HepG2 (cell line): ENCODE results near the gene NDUFS7. TPM values are rescaled to one million over a fixed set of nuclear protein-coding genes. Genes with fewer than 3 reads are reported as not detected.
A peak's percentile ranks its signal among the peaks of the same experiment; 100 is the strongest.

Experiments used
- ATF7 ChIP-seq, 2 experiments: fragments of 450-650 bp in 1 of 2; sonication (generic) in 1 of 2; formaldehyde crosslinking in 1 of 2; IDR thresholded peaks; 2 replicates each; pipeline versions ENCODE4 v1.4.0 to v1.6.1; 2016 to 2020; ENCODE audit warnings: antibody characterized with exemption in 1 of 2, mild to moderate bottlenecking in 1 of 2, missing genetic modification reagents in 1 of 2
- CENPT ChIP-seq: sonication (generic); formaldehyde crosslinking; IDR thresholded peaks from 2 replicates; pipeline ENCODE4 v1.8.0; 2022; ENCODE audit warnings: low read depth, mild to moderate bottlenecking, moderate library complexity, missing genetic modification reagents
- DZIP1 ChIP-seq: sonication (generic); formaldehyde crosslinking; IDR thresholded peaks from 2 replicates; pipeline ENCODE4 v1.5.0; 2020; ENCODE audit warnings: mild to moderate bottlenecking, missing genetic modification reagents
- FOXM1 ChIP-seq: sonication (generic); formaldehyde crosslinking; IDR thresholded peaks from 2 replicates; pipeline ENCODE4 v1.5.0; 2020; ENCODE audit warnings: missing genetic modification reagents
- HES4 ChIP-seq: sonication (generic); formaldehyde crosslinking; IDR thresholded peaks from 2 replicates; pipeline ENCODE4 v1.9.0; 2021; ENCODE audit warnings: mild to moderate bottlenecking, missing genetic modification reagents, borderline replicate concordance
- MED8 ChIP-seq: sonication (generic); formaldehyde crosslinking; IDR thresholded peaks from 2 replicates; pipeline ENCODE4 v1.8.1; 2023; ENCODE audit warnings: mild to moderate bottlenecking, missing genetic modification reagents; ENCODE audit not compliant: insufficient replicate concordance
- MLX ChIP-seq: IDR thresholded peaks from 2 replicates; pipeline ENCODE4 v1.6.1; 2016
- NFE2 ChIP-seq: sonication (generic); formaldehyde crosslinking; IDR thresholded peaks from 2 replicates; pipeline ENCODE4 v1.4.0; 2020; ENCODE audit warnings: missing genetic modification reagents
- NFRKB ChIP-seq: fragments of 450-650 bp; IDR thresholded peaks from 2 replicates; pipeline ENCODE4 v1.6.1; 2017
- NPAS2 ChIP-seq: sonication (generic); formaldehyde crosslinking; IDR thresholded peaks from 2 replicates; pipeline ENCODE4 v1.8.0; 2022; ENCODE audit warnings: mild to moderate bottlenecking, missing genetic modification reagents, borderline replicate concordance
- NR2C2 ChIP-seq: sonication (generic); formaldehyde crosslinking; IDR thresholded peaks from 2 replicates; pipeline ENCODE4 v1.4.0; 2020; ENCODE audit warnings: missing genetic modification reagents, mild to moderate bottlenecking, moderate library complexity, borderline replicate concordance
- PLRG1 ChIP-seq: fragments of 450-650 bp; conservative IDR thresholded peaks from 2 replicates; pipeline ENCODE4 v1.6.1; 2016
- RBM39 ChIP-seq: fragments of 200-400 bp; formaldehyde crosslinking; IDR thresholded peaks from one replicate; pipeline ENCODE4 v1.6.1; 2018; ENCODE audit warnings: antibody characterized with exemption, mild to moderate bottlenecking, low read depth, low read length; ENCODE audit not compliant: poor library complexity, severe bottlenecking
- SATB2 ChIP-seq: sonication (generic); formaldehyde crosslinking; IDR thresholded peaks from 2 replicates; pipeline ENCODE4 v1.5.0; 2020; ENCODE audit warnings: missing genetic modification reagents
- SIN3B ChIP-seq: fragments of 150-350 bp; IDR thresholded peaks from 2 replicates; pipeline ENCODE4 v1.6.1; 2014; ENCODE audit warnings: low read length
- SNAI1 ChIP-seq: sonication (generic); formaldehyde crosslinking; IDR thresholded peaks from 2 replicates; pipeline ENCODE4 v1.5.0; 2020; ENCODE audit warnings: mild to moderate bottlenecking, missing genetic modification reagents, borderline replicate concordance
- TMF1 ChIP-seq: sonication (generic); formaldehyde crosslinking; IDR thresholded peaks from 2 replicates; pipeline ENCODE4 v1.8.1; 2022; ENCODE audit warnings: low read depth, missing genetic modification reagents
- WIZ ChIP-seq: sonication (generic); formaldehyde crosslinking; IDR thresholded peaks from 2 replicates; pipeline ENCODE4 v1.5.1; 2020; ENCODE audit warnings: mild to moderate bottlenecking, missing genetic modification reagents
- ZBTB46 ChIP-seq: sonication (generic); formaldehyde crosslinking; IDR thresholded peaks from 2 replicates; pipeline ENCODE4 v1.4.0; 2020; ENCODE audit warnings: mild to moderate bottlenecking, missing genetic modification reagents, borderline replicate concordance
- ZC3H4 ChIP-seq: sonication (generic); formaldehyde crosslinking; IDR thresholded peaks from 2 replicates; pipeline ENCODE4 v1.4.0; 2020; ENCODE audit warnings: missing genetic modification reagents, borderline replicate concordance
- ZFAT ChIP-seq: sonication (generic); formaldehyde crosslinking; conservative IDR thresholded peaks from 2 replicates; pipeline ENCODE4 v1.8.1; 2023; ENCODE audit warnings: missing genetic modification reagents, inconsistent platforms
- ZIK1 ChIP-seq: sonication (generic); formaldehyde crosslinking; IDR thresholded peaks from 2 replicates; pipeline ENCODE4 v1.5.0; 2020; ENCODE audit warnings: mild to moderate bottlenecking, low read depth, missing genetic modification reagents, borderline replicate concordance
- ZNF160 ChIP-seq: sonication (generic); formaldehyde crosslinking; IDR thresholded peaks from 2 replicates; pipeline ENCODE4 v1.8.0; 2022; ENCODE audit warnings: mild to moderate bottlenecking, inconsistent platforms, missing genetic modification reagents
- ZNF333 ChIP-seq: sonication (generic); formaldehyde crosslinking; IDR thresholded peaks from 2 replicates; pipeline ENCODE4 v1.4.0; 2020; ENCODE audit warnings: mild to moderate bottlenecking, missing genetic modification reagents, borderline replicate concordance
- ZNF614 ChIP-seq: IDR thresholded peaks from 2 replicates; pipeline ENCODE4 v1.6.1; 2018; ENCODE audit warnings: missing biosample characterization, missing genetic modification reagents, inconsistent platforms, borderline replicate concordance
- ZNF616 ChIP-seq: sonication (generic); formaldehyde crosslinking; IDR thresholded peaks from 2 replicates; pipeline ENCODE4 v1.5.0; 2020; ENCODE audit warnings: low read depth, mild to moderate bottlenecking, missing genetic modification reagents
- ZNF775 ChIP-seq: sonication (generic); formaldehyde crosslinking; IDR thresholded peaks from 2 replicates; pipeline ENCODE4 v1.4.0; 2020; ENCODE audit warnings: missing genetic modification reagents, mild to moderate bottlenecking, moderate library complexity, borderline replicate concordance
- ZZZ3 ChIP-seq: sonication (generic); formaldehyde crosslinking; IDR thresholded peaks from 2 replicates; pipeline ENCODE4 v1.4.0; 2020; ENCODE audit warnings: missing genetic modification reagents, mild to moderate bottlenecking, borderline replicate concordance
- polyA plus RNA-seq, 8 experiments: library from polyadenylated mRNA; depleted of rRNA in 3 of 8; stranded (reverse) in 7 of 8; unstranded in 1 of 8; fragments of >200 nt; fragmentation: Illumina TruSeq in 4 of 8; extraction: Trizol in 4 of 8; gene quantifications; 2 replicates each; pipeline versions ENCODE4 v1.2.1 to v1.2.3, GENCODE V29; 2011 to 2016; ENCODE audit warnings: low read depth in 4 of 8, missing spikeins in 1 of 8, mixed read lengths in 1 of 8; ENCODE audit not compliant: insufficient read depth in 1 of 8
- total RNA-seq, 5 experiments: library from RNA; depleted of rRNA; stranded (reverse); fragments of >200 nt; fragmentation: Illumina TruSeq; extraction: Trizol; gene quantifications; 2 replicates each; pipeline ENCODE4 v1.2.3, GENCODE V29; 2016; ENCODE audit warnings: low read depth in 1 of 5

NDUFS7 gene
- total and polyA plus RNA-seq, 2 of the 13 experiments (the other 11 are each of a cell fraction or from before 2014, with no cell fraction given) = 34.3 to 66.9 TPM

DNA sequence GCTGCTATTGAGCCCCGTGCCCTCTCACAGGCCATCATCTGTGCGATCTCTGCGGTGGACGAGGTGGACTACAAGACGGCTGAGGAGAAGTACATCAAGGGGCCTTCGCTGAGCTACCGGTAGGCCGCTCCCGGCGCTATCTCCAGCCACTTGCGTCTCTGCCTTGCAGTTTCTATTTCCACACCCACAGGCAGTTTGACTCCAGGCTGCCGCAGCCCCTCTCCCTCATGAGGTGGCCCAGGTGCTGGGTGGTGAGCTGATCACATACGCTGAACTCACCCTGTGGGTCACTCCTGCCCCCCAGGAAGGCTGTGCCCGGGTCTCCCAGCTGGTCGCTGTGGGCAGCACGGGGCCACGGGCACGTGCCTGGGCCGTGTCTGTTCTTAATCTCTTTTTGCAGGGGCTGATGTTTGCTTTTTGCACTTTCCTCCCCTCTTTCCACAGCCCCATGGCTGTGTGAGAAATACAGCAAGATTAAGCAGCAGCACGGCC is 10.6 kb upstream of the NDUFS7 start (continued):
- TF ChIP-seq RBM39 (peak; percentile 26), ATF7 (IDR thresholded peaks at IDR 0.05) (no peak), ATF7 (CRISPR knock-in tag; IDR thresholded peaks at IDR 0.05) (no peak), MLX (CRISPR knock-in tag) (peak; percentile 91), SATB2 (CRISPR knock-in tag) (no peak), SNAI1 (CRISPR knock-in tag) (no peak), ZFAT (CRISPR knock-in tag) (no peak), NFRKB (no peak), ZNF614 (CRISPR knock-in tag) (no peak), ZNF160 (CRISPR knock-in tag) (no peak), ZBTB46 (CRISPR knock-in tag) (0 out of 2 replicates have a peak, but pooled peaks have one; percentile 92), ZNF333 (no peak), CENPT (CRISPR knock-in tag) (no peak), ZZZ3 (CRISPR knock-in tag) (no peak), SIN3B (no peak), PLRG1 (no peak), NR2C2 (CRISPR knock-in tag) (0 out of 2 replicates have a peak, but pooled peaks have one; percentile 26), ZNF616 (CRISPR knock-in tag) (peak; percentile 14; the same call in 1 of the 2 replicates), ZIK1 (CRISPR knock-in tag) (no peak), MED8 (CRISPR knock-in tag) (no peak), NFE2 (CRISPR knock-in tag) (no peak), TMF1 (no peak), DZIP1 (CRISPR knock-in tag) (no peak), WIZ (CRISPR knock-in tag) (no peak), FOXM1 (CRISPR knock-in tag) (no peak), NPAS2 (CRISPR knock-in tag) (no peak), HES4 (CRISPR knock-in tag) (no peak), ZNF775 (CRISPR knock-in tag) (0 out of 2 replicates have a peak, but pooled peaks have one; percentile 14), ZC3H4 (CRISPR knock-in tag) (no peak)
